T-helper 2 cell treated with Interferon-gamma antibody and Interleukin-4, amounts not matched to agents 5 μg/mL and 100 μg/mL, for 36 hours (primary cell): ENCODE data around the gene PLEKHH1.
"Not testable (repeated sequence)": the region's sequence is repeated elsewhere in the genome, so short reads cannot be mapped to it uniquely, and the experiment has no call there.

Experiments
- DNase-seq: peaks from one replicate; pipeline ENCODE4 v3.0.0; 2021; ENCODE audit warnings: low spot score
- H3K27ac Mint-ChIP-seq: one replicate; pipeline ENCODE4 v1.8.0; 2021; ENCODE audit warnings: mild to moderate bottlenecking, mixed read lengths
- H3K27me3 Mint-ChIP-seq: one replicate; pipeline ENCODE4 v1.8.0; 2021; ENCODE audit warnings: low read depth, mixed read lengths
- H3K36me3 Mint-ChIP-seq: one replicate; pipeline ENCODE4 v1.8.0; 2021; ENCODE audit warnings: low read depth, mixed read lengths
- H3K4me1 Mint-ChIP-seq: one replicate; pipeline ENCODE4 v1.8.0; 2021; ENCODE audit warnings: low read depth, mixed read lengths
- H3K4me3 Mint-ChIP-seq: one replicate; pipeline ENCODE4 v1.8.0; 2022; ENCODE audit warnings: mild to moderate bottlenecking, moderate library complexity, mixed read lengths
- H3K9me3 Mint-ChIP-seq: one replicate; pipeline ENCODE4 v1.8.0; 2021; ENCODE audit warnings: mixed read lengths

The PLEKHH1 gene

DNA sequence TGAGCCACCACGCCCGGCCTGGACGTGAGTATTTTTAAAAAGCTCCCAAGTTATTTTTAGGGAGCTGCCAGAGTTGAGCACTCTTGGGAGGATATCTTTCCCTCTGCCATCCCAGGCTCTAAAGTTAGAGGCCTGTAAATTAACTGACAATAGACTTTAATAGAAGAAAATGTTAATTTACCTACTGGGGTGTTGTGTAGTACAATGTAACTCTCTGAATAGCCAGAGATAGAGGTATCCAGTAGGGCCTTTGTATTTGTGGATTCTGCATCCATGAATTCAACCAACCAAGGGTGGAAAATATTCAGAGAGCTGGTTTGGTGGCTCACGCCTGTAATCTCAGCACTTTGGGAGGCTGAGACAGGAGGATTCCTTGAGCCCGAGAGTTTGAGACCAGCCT, 74.6 kb downstream of the PLEKHH1 start:
- H3K4me3 Mint-ChIP-seq, result no peak overlapping the region
- H3K27me3 Mint-ChIP-seq, result peaks cover 5% of the 10 kb centered on the region
- no peaks in the 10 kb centered on the region for H3K9me3 Mint-ChIP-seq
- H3K36me3 Mint-ChIP-seq, result no peaks in the 10 kb centered on the region
- no peak for DNase-seq
- H3K27ac Mint-ChIP-seq, result no peak overlapping the region
- H3K4me1 Mint-ChIP-seq, result peaks cover 7% of the 10 kb centered on the region

DNA sequence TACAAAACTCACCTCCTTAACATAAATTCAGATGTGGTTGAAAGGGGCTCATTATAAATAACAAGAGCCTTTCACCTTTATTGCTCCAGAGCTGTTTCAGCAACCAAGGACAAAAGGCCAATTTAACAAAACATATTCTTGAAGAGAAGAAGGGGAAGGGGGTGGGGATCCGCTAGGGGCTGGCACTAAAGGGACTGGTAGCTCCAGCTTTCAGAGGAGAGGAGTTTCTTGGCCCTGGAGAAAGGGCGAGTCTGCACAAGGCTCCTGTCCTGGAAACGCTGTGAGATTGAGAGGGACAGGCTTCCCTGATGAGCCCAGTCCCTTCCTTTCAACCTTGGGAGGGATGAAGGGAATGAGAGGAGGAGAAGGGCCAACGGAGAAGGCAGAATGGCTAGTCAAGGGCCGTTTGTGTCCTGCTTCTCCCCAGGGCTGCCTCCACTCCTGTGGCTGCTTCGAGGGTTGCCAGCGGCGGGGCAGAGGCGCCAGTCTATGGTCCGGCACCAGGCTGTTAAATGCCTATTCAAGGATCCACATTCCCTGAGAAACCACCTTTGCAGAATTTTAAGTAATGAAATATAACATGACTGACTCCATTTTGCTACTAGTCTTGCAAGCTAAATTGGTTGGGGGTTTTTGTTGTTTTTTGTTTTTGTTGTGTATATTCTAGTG, 76.7 kb downstream of the PLEKHH1 start:
- Mint-ChIP-seq H3K9me3 (no peaks in the 10 kb centered on the region), H3K4me3 (no peak overlapping the region), H3K27me3 (peaks cover 7% of the 10 kb centered on the region), H3K36me3 (no peaks in the 10 kb centered on the region), H3K4me1 (peaks cover 7% of the 10 kb centered on the region), H3K27ac (no peak overlapping the region)
- no peak for DNase-seq

DNA sequence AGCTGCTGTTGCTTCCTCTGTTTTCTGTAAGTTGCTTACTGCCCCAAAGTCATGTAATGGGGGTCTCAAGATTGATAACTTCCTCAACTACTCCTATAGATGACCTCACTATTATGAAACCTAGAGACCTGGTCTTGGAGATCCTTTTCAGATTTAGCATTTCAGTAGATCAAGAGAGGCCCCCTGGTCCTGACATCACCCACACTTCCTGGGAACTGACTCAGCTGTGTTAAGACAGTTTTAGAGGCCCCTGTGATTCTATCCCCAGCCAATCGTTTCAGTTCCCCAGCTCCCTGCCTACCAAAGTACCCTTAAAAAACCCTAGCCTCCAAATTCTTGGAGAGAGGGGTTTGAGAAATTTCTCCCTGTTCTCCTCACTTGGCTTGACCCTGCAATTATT, 77.4 kb downstream of the PLEKHH1 start:
- H3K27me3 Mint-ChIP-seq, result peaks cover 7% of the 10 kb centered on the region
- H3K9me3 Mint-ChIP-seq, result no peaks in the 10 kb centered on the region
- H3K27ac Mint-ChIP-seq, result no peak overlapping the region
- H3K36me3 Mint-ChIP-seq, result no peaks in the 10 kb centered on the region
- H3K4me3 Mint-ChIP-seq, result no peak overlapping the region
- no peak for DNase-seq
- peaks cover 7% of the 10 kb centered on the region for H3K4me1 Mint-ChIP-seq

DNA sequence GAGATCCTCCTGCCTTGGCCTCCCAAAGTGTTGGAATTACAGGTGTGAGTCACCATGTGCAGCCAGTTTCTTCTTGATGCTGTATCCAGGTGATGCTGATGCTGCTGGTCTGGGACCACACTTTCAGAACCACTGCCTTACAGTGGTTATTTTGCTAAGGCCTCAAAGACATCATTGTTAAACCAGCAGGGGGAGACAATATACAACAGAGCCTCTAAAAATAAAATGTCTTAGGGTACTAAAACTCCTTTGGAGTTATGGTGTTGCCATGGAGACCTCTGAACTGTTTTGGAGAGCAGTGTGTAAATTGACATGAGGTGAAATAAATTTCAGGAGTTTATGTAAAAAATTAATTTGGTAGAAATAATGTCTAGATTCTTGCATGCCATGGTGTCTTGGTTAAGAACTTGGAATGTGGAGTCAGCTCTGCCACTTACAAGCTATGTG, 85.5 kb downstream of the PLEKHH1 start:
- H3K9me3 Mint-ChIP-seq, result no peaks in the 10 kb centered on the region
- peaks cover 20% of the 10 kb centered on the region for H3K27me3 Mint-ChIP-seq
- peak overlapping the region; percentile 90 for H3K4me3 Mint-ChIP-seq
- peaks cover 1% of the 10 kb centered on the region for H3K36me3 Mint-ChIP-seq
- peaks cover 30% of the 10 kb centered on the region for H3K4me1 Mint-ChIP-seq
- DNase-seq, result no peak
- peak overlapping the region; percentile 67 for H3K27ac Mint-ChIP-seq

DNA sequence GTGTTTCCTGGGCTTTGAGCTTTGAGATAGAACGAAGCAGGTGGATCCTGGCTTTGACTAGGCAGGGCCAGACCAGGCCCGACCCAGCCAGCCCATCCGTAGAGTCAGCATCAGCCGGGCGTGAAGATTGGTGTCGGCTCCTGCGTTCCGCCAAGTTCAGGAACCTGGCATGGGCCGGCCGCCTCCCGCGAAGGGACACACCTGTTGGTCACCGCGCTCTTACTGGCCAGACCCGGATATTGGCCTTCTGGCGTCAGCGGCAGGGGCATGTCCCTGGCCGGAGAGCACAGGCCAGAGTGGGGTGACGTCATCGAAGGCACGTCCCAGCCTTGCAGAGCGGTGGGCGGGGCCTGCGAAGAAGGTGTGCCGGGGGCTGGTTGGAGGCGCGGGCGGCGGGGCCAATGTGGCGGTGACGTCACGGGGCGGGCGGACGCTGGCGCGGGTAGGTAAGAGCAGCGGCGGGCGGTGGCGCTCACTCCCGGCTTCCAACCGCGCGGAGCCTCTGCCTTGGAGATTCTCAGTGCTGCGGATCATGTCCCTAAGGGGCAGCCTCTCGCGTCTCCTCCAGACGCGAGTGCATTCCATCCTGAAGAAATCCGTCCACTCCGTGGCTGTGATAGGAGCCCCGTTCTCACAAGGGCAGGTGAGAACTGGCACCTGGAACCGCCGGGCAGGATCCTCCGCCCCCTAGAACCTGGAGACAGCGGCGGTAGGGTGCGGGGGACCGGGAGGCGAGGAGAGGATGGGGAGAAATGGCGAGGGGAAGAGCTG, 86.5 kb downstream of the PLEKHH1 start, which contains the start of gene ARG2:
Gene ARG2, plus strand, starts transcription at position 475 of the 771 bp plus-strand sequence. Its CDS starts 58 bp downstream, at position 533.
- H3K9me3 Mint-ChIP-seq, result no peaks in the 10 kb centered on the region
- H3K4me1 Mint-ChIP-seq, result peaks cover 30% of the 10 kb centered on the region
- peak within 1 kb of the TSS; percentile 90 for H3K4me3 Mint-ChIP-seq
- DNase-seq, result peak; percentile 95
- H3K27ac Mint-ChIP-seq, result peak within 1 kb of the TSS; percentile 81
- peaks cover 6% of the 10 kb centered on the region for H3K36me3 Mint-ChIP-seq
- peaks cover 16% of the 10 kb centered on the region for H3K27me3 Mint-ChIP-seq

DNA sequence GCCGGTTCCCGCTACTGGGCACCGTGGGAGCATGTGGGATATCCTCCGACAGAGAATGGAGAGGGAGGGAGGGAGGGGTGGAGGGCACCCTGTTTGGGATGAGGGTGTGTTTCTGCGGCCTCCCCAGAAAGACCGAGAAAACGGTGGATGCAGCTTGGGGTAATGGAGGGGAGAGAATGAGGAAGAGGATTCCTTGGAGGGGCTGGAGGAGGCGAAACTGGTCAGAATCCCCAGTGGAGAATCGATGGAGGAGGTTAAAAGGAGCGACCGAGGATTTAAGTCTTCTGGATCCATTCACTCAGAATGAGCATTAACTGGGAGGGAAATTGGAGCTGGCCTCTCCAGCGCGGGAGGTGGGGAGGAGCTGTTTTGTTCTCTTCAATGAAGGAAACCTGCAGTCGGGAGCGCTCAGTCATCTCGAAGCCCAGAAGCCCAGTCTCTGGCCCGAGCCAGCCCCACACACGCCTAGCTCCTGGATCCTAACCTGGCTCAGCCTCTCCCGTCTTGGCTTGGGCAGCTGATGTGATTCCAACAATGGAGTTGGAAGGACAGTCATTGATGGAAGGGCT, 87.2 kb downstream of the PLEKHH1 start:
- Mint-ChIP-seq H3K9me3 (no peaks in the 10 kb centered on the region), H3K27me3 (peaks cover 14% of the 10 kb centered on the region), H3K27ac (peak overlapping the region; percentile 81), H3K36me3 (peaks cover 6% of the 10 kb centered on the region), H3K4me1 (peaks cover 30% of the 10 kb centered on the region), H3K4me3 (peak overlapping the region; percentile 90)
- no peak for DNase-seq

DNA sequence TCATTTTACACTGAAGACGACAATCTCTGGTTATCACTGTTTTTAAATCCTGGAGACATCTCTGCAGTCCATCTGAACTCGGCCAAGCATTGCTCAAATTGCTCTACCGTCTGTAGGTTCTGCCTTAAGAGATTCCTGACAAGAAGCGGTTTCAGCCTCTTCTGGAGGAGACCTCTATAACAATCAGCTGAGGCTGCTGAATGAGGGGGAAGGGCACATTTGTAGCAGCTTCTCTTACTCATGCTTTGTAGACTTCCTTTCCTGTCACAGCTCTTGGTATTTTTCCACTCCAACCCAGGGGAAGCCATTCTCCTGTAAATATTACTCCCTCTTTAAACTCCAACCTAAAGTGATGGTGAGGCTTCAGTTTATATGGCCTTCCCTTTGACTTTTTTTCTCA, 89.6 kb downstream of the PLEKHH1 start:
- peaks cover 11% of the 10 kb centered on the region for H3K27me3 Mint-ChIP-seq
- H3K36me3 Mint-ChIP-seq, result peaks cover 6% of the 10 kb centered on the region
- H3K4me1 Mint-ChIP-seq, result peaks cover 34% of the 10 kb centered on the region
- peak overlapping the region; percentile 30 for H3K4me3 Mint-ChIP-seq
- H3K27ac Mint-ChIP-seq, result no peak overlapping the region
- no peaks in the 10 kb centered on the region for H3K9me3 Mint-ChIP-seq
- DNase-seq, result no peak

DNA sequence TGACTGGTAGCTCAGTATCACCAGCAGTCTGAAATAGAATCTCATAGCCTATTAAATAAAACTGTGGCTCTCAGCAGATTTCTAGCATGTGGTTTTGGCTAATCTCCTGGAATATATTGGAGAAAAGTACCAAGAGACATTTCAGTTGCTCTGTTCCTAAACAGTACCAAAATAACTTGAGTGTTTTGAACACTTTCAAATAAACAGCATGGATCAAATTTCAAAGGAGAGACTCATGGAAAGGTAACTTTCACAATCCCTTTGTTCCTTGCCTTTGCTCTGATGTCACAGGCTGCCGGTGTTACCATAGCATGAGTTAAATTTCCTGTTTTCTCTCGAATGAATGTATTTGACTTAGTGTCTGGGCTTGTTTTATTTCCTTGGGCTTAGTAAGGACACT, 90.0 kb downstream of the PLEKHH1 start:
- no peaks in the 10 kb centered on the region for H3K9me3 Mint-ChIP-seq
- H3K4me3 Mint-ChIP-seq, result peak overlapping the region; percentile 30
- no peak for DNase-seq
- H3K36me3 Mint-ChIP-seq, result peaks cover 6% of the 10 kb centered on the region
- H3K27ac Mint-ChIP-seq, result peak overlapping the region; percentile 41
- H3K27me3 Mint-ChIP-seq, result peaks cover 11% of the 10 kb centered on the region
- peaks cover 34% of the 10 kb centered on the region for H3K4me1 Mint-ChIP-seq

DNA sequence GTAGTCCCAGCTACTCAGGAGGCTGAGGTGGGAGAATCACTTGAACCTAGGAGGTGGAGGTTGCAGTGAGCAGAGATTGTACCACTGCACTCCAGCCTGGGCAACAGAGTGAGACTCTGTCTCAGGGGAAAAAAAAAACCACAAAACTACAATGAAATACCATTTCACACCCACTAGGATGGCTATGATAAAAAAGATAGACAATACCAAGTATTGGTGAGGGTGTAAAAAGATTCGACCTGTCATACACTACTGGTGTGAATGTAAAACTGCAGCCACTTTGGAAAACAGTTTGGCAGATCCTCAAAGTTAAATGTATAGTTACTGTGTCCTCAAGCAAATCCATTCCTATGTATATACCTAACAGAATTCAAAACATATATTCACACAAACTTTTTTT, 93.0 kb downstream of the PLEKHH1 start:
- H3K4me1 Mint-ChIP-seq, result peaks cover 21% of the 10 kb centered on the region
- H3K27ac Mint-ChIP-seq, H3K36me3 Mint-ChIP-seq, H3K4me3 Mint-ChIP-seq, H3K27me3 Mint-ChIP-seq, H3K9me3 Mint-ChIP-seq, DNase-seq: not testable (repeated sequence)

DNA sequence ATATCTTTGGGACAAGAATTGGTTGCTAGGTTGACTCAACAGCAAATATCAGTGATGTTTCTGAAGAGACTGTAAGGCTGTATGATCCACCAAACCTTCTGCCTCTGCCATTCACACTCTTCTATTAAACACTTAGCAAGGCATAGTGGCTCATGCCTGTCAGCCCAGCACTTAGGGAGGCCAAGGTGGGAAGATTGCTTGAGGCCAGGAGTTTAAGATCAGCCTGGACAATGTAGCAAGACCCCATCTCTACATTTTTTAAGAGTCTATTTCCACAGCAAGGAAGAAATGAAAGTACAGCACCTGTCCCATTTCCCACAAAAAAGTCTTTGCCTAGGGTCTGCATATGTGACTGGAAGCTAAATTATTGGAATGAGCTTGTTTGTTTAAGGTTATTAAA, 94.4 kb downstream of the PLEKHH1 start:
- no peak overlapping the region for H3K4me3 Mint-ChIP-seq
- H3K27me3 Mint-ChIP-seq, result no peaks in the 10 kb centered on the region
- no peak overlapping the region for H3K27ac Mint-ChIP-seq
- H3K9me3 Mint-ChIP-seq, result no peaks in the 10 kb centered on the region
- peaks cover 8% of the 10 kb centered on the region for H3K36me3 Mint-ChIP-seq
- H3K4me1 Mint-ChIP-seq, result peaks cover 16% of the 10 kb centered on the region
- no peak for DNase-seq

DNA sequence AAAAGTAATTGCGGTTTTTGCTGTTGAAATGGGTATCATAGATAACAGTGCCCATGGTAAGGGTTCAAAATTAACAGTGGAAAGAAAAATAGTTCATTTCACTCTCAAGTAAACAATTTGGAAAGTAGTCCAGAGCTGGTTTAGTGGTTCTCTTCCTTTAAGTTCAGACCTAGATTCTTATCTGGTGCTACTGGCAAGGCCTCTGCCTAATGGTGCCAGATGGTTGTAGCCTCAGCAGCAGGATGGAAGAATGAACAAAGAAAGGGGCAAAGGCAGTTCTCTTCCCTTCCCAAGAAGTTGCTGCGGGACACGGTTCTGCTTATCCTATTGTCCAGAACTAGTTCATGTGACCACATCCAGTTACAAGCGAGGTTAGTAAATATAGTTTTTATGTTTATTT, 97.1 kb downstream of the PLEKHH1 start:
- Mint-ChIP-seq H3K9me3 (no peaks in the 10 kb centered on the region), H3K27ac (no peak overlapping the region), H3K27me3 (no peaks in the 10 kb centered on the region), H3K4me3 (no peak overlapping the region), H3K4me1 (peaks cover 7% of the 10 kb centered on the region), H3K36me3 (peaks cover 4% of the 10 kb centered on the region)
- no peak for DNase-seq

DNA sequence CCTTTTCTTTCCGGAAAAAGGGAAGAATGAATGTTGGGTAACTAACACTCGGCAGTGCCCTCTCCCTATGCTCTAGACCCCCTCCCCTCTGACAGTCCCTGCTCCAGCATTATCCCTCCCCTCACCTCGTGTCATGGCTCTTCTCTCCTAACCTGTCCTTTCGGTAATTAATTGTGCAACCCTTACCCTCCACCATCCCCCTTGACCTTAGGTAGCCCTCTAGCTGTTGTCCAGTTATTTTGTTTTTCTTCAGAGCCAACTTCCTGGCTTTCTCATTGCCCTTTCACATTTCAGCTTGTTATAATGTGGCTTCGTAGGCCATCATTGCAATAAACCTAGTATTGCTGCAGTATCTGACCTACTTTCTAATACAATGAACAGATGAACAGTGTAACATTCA, 97.8 kb downstream of the PLEKHH1 start:
- Mint-ChIP-seq H3K4me1 (peaks cover 8% of the 10 kb centered on the region), H3K27ac (no peak overlapping the region), H3K27me3 (no peaks in the 10 kb centered on the region), H3K9me3 (no peaks in the 10 kb centered on the region), H3K36me3 (peaks cover 4% of the 10 kb centered on the region), H3K4me3 (no peak overlapping the region)
- no peak for DNase-seq

DNA sequence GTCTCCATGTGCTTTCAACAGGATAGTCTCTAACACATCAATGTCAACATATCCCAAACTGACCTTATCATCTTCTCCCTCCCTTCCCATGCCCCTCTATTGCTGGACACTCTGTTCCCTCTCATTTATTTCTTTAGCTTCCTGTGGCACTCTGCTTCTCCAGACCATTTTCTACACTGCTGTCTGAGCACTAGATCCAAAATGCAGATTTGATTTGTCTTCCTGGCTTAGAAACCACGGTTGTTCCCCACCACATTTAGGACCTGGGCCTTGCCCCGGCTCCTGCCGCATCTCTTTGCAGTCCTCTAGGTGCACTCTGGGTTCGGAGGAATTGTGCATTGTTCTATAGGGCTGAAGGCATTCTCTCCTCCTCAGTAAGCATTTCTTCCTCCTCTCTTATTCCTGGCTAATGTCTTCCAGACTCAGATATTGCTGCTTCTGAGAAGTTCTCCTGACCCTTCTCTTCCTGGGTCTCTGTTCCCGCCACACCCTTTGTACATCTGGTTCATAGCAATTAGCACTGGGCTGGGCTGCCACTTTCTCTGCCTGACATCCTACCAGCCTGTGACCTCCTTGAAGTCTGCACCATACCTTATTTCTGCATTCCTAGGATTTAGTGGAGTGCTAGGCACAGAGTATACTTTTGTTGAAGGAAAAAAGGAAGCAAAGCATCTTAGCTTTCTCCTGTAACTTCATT, 100.5 kb downstream of the PLEKHH1 start:
- no peaks in the 10 kb centered on the region for H3K9me3 Mint-ChIP-seq

More for the DNA sequence above, 100.5 kb downstream of the PLEKHH1 start:
- peaks cover 4% of the 10 kb centered on the region for H3K4me1 Mint-ChIP-seq
- no peak overlapping the region for H3K27ac Mint-ChIP-seq
- H3K4me3 Mint-ChIP-seq, result no peak overlapping the region
- no peaks in the 10 kb centered on the region for H3K27me3 Mint-ChIP-seq
- no peak for DNase-seq
- H3K36me3 Mint-ChIP-seq, result peaks cover 4% of the 10 kb centered on the region
